OCI-LY7 (cell line): ENCODE results near the gene TICAM2. TPM values are rescaled to one million over a fixed set of nuclear protein-coding genes. Genes with fewer than 3 reads are reported as not detected.
A peak's percentile ranks its signal among the peaks of the same experiment; 100 is the strongest.

ENCODE experiments used
- BruUV-seq: library from RNA; stranded (reverse); fragments of 400-500 nt; replicated peaks from 2 replicates; lab custom pipeline; 2021; lab: Mats Ljungman, UMichigan
- CTCF ChIA-PET: fragments of 300-600 bp; sonication (Branson Sonifier 250); formaldehyde crosslinking; loops from one replicate; lab custom pipeline; 2022; ENCODE audit warnings: antibody characterized with exemption; ENCODE audit not compliant: unreplicated experiment; lab: Charles Lee
- POLR2A ChIA-PET: fragments of 300-600 bp; sonication (Branson Sonifier 250); formaldehyde crosslinking; loops from one replicate; lab custom pipeline; 2022; ENCODE audit warnings: antibody characterized with exemption; lab: Charles Lee
- DNase-seq: peaks from one replicate; pipeline ENCODE4 v3.0.0-alpha.2; 2015; ENCODE audit warnings: low spot score
- H2AFZ ChIP-seq: fragments of 200-600 bp; sonication (generic), shearing (Covaris generic); 2 replicates; pipeline ENCODE4 v1.6.1; 2014; ENCODE audit warnings: mild to moderate bottlenecking, antibody characterized with exemption, low read length, moderate library complexity
- H3K27ac ChIP-seq: fragments of 200-600 bp; sonication (generic); 2 replicates; pipeline ENCODE4 v1.5.1; 2014; ENCODE audit warnings: mixed run types, low read depth, mild to moderate bottlenecking, moderate library complexity, low read length, inconsistent platforms; ENCODE audit not compliant: poor library complexity, severe bottlenecking
- H3K36me3 ChIP-seq: fragments of 200-600 bp; sonication (generic); 2 replicates; pipeline ENCODE4 v1.6.1; 2014; ENCODE audit warnings: mild to moderate bottlenecking, antibody characterized with exemption, low read length, moderate library complexity, mixed read lengths; ENCODE audit not compliant: insufficient read depth
- H3K4me1 ChIP-seq: fragments of 200-600 bp; sonication (generic); 2 replicates; pipeline ENCODE4 v1.5.1; 2014; ENCODE audit warnings: mild to moderate bottlenecking, low read length; ENCODE audit not compliant: insufficient read depth, poor library complexity, severe bottlenecking
- H3K4me2 ChIP-seq: fragments of 200-600 bp; sonication (generic); 2 replicates; pipeline ENCODE4 v1.6.1; 2014; ENCODE audit warnings: mild to moderate bottlenecking, low read length
- H3K4me3 ChIP-seq: fragments of 200-600 bp; sonication (generic); 2 replicates; pipeline ENCODE4 v1.5.1; 2014; ENCODE audit warnings: mild to moderate bottlenecking, low read depth, low read length; ENCODE audit not compliant: poor library complexity, severe bottlenecking
- H3K79me2 ChIP-seq: fragments of 200-600 bp; sonication (generic); 2 replicates; pipeline ENCODE4 v1.6.1; 2016; ENCODE audit warnings: low read depth, mild to moderate bottlenecking, low read length, moderate library complexity, mixed read lengths; ENCODE audit not compliant: insufficient read depth
- H3K9me2 ChIP-seq: fragments of 200-600 bp; sonication (generic); 2 replicates; pipeline ENCODE4 v1.6.1; 2016; ENCODE audit warnings: mild to moderate bottlenecking, low read length, mixed read lengths; ENCODE audit not compliant: insufficient read depth
- H3K9me3 ChIP-seq: fragments of 200-600 bp; sonication (generic); 2 replicates; pipeline ENCODE4 v1.6.1; 2014; ENCODE audit warnings: mild to moderate bottlenecking, mixed run types, low read length, mixed read lengths
- H4K20me1 ChIP-seq: fragments of 200-600 bp; sonication (generic); 2 replicates; pipeline ENCODE4 v1.6.1; 2014; ENCODE audit warnings: mild to moderate bottlenecking, antibody characterized with exemption, low read length, moderate library complexity, mixed read lengths; ENCODE audit not compliant: insufficient read depth
- CTCF ChIP-seq: fragments of 200-600 bp; sonication (generic); conservative IDR thresholded peaks from 2 replicates; pipeline ENCODE4 v1.5.1; 2014; ENCODE audit warnings: mild to moderate bottlenecking, antibody characterized with exemption, low read length, moderate library complexity, mixed read lengths
- EZH2phosphoT487 ChIP-seq: fragments of 200-600 bp; sonication (generic); IDR thresholded peaks from 2 replicates; pipeline ENCODE4 v1.6.1; 2018; ENCODE audit warnings: low read depth, borderline replicate concordance, mild to moderate bottlenecking, mixed run types, antibody characterized with exemption, low read length, moderate library complexity, mixed read lengths
- intact Hi-C: fragments of 100-400 bp; cut with micrococcal nuclease; formaldehyde crosslinking; loops from one replicate; pipeline ENCODE4 v1.10.0; 2022; ENCODE audit not compliant: unreplicated experiment
- total RNA-seq, 2 experiments: library from RNA; depleted of rRNA in 1 of 2; stranded (reverse); fragments of >200 nt in 1 of 2; shearing (Covaris generic) in 1 of 2; gene quantifications; 2 replicates each; pipeline ENCODE4 v1.2.3, GENCODE V29; 2014 to 2022

The TICAM2 gene
- total RNA-seq, 2 experiments from 2014 or later, result 0.65 TPM; not detected in 1

DNA sequence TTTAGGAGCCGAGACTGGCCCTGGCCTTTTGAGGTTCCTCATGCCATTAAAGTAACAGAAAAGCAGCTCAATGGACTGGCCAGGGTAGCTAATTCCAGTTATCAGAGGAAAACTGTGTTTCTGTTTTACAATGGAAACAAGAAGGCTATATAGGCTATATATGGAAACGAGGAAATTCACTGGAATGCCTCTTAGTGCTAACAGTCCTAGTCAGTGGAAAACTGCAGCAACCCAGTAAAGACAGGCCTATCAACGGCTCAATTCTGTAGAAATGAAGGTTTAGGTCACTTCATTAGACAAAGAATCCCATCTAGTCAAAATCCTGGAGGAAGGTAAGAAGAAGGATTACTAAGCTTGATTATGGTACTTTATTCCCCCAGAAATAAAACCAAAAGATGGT is 3.2 kb upstream of the TICAM2 start:
- intact Hi-C loops, result no loop called here
- H3K4me1 ChIP-seq, result no peaks in the 10 kb centered on the region
- H3K9me3 ChIP-seq, result no peaks in the 10 kb centered on the region
- ChIA-PET POLR2A (interaction anchor here (0.7 to 0.9 kb wide), 2 partner anchors 11 to 46 kb away, joined by 3 read pairs; no protein-coding TSS in a partner anchor), CTCF (no interaction called here)
- DNase-seq, result no peak
- peaks cover 4% of the 10 kb centered on the region; the same call in 1 of the 2 replicates for H4K20me1 ChIP-seq
- 0 out of 2 replicates have a peak, but pooled peaks cover 6% of the 10 kb centered on the region for H3K36me3 ChIP-seq
- H3K4me2 ChIP-seq, result no peak overlapping the region
- TF ChIP-seq EZH2phosphoT487, result no peak
- TF ChIP-seq CTCF, result no peak
- no peaks in the 10 kb centered on the region for H3K79me2 ChIP-seq
- no TSS peak for BruUV-seq
- H3K9me2 ChIP-seq, result no peaks in the 10 kb centered on the region; the same call in 1 of the 2 replicates
- H3K27ac ChIP-seq, result no peak overlapping the region
- no peak overlapping the region for H2AFZ ChIP-seq
- no peak overlapping the region for H3K4me3 ChIP-seq

- TF ChIP-seq EZH2phosphoT487, result no peak
- TF ChIP-seq CTCF, result no peak
- H3K4me2 ChIP-seq, result peak overlapping the region; percentile 79; the same call in 1 of the 2 replicates
- H3K27ac ChIP-seq, result no peak overlapping the region
- H3K79me2 ChIP-seq, result no peaks in the 10 kb centered on the region
- H3K9me3 ChIP-seq, result no peaks in the 10 kb centered on the region
- BruUV-seq, result no TSS peak
- no peak for DNase-seq
- H3K36me3 ChIP-seq, result 0 out of 2 replicates have a peak, but pooled peaks cover 6% of the 10 kb centered on the region
- H4K20me1 ChIP-seq, result no peaks in the 10 kb centered on the region
- peak overlapping the region; percentile 59 for H3K4me3 ChIP-seq
- no peaks in the 10 kb centered on the region for H3K4me1 ChIP-seq
- no peaks in the 10 kb centered on the region for H3K9me2 ChIP-seq
- CTCF ChIA-PET, result no interaction called here
- intact Hi-C loops, result no loop called here
- POLR2A ChIA-PET, result interaction anchor here (0.7 kb wide), 1 partner anchor 8 kb away, joined by 4 read pairs; no protein-coding TSS in a partner anchor
- no peak overlapping the region for H2AFZ ChIP-seq
Measured at GRCh38 chr5:115602591-115603125, 379 bp upstream of the TICAM2 start.

GRCh38 chr5:115600766-115601165 is 1.5 kb downstream of the TICAM2 start:
- Histone ChIP-seq H3K36me3 (0 out of 2 replicates have a peak, but pooled peaks cover 6% of the 10 kb centered on the region), H3K79me2 (no peaks in the 10 kb centered on the region), H3K9me3 (no peaks in the 10 kb centered on the region), H3K4me1 (no peaks in the 10 kb centered on the region), H3K4me3 (no peak overlapping the region), H3K27ac (no peak overlapping the region), H4K20me1 (no peaks in the 10 kb centered on the region), H2AFZ (no peak overlapping the region), H3K9me2 (no peaks in the 10 kb centered on the region), H3K4me2 (no peak overlapping the region)
- BruUV-seq, result no TSS peak
- no peak for DNase-seq
- ChIA-PET CTCF (no interaction called here), POLR2A (interaction anchor here (1.0 kb wide), 1 partner anchor 296 kb away, joined by 3 read pairs; no protein-coding TSS in a partner anchor)
- intact Hi-C loops, result no loop called here
- TF ChIP-seq EZH2phosphoT487 (no peak), CTCF (no peak)
